GM12873 (cell line): ENCODE data around the gene ABLIM1.

ENCODE experiments used
- TF ChIP-seq, protein P1 (sequence below): IDR thresholded peaks from 2 replicates; pipeline ENCODE4 v1.5.1; 2012; ENCODE audit warnings: low read depth, mild to moderate bottlenecking, moderate library complexity, low read length, control low read depth; ENCODE audit not compliant: insufficient read depth; ENCODE audit errors: missing control alignments

The ABLIM1 gene

DNA sequence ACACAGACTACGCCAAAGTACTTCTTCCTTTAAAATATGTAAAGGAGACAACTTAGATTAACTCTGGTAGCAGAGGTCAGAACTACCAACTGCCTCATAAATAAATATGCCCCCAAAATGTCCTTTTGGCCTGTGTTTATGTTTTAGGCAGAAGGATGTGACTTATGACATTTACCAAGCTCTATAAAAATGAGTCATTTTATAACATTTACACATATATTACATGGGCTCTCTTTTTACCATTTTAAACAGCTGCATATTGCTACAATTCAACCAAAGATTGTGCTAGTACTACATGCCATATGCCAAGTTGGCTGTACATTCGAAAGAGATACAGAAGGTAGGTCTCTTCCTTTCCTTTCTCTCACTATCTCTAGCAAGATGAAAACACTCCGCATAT is 12.4 kb downstream of the ABLIM1 start:
- TF ChIP-seq, protein P1, sequence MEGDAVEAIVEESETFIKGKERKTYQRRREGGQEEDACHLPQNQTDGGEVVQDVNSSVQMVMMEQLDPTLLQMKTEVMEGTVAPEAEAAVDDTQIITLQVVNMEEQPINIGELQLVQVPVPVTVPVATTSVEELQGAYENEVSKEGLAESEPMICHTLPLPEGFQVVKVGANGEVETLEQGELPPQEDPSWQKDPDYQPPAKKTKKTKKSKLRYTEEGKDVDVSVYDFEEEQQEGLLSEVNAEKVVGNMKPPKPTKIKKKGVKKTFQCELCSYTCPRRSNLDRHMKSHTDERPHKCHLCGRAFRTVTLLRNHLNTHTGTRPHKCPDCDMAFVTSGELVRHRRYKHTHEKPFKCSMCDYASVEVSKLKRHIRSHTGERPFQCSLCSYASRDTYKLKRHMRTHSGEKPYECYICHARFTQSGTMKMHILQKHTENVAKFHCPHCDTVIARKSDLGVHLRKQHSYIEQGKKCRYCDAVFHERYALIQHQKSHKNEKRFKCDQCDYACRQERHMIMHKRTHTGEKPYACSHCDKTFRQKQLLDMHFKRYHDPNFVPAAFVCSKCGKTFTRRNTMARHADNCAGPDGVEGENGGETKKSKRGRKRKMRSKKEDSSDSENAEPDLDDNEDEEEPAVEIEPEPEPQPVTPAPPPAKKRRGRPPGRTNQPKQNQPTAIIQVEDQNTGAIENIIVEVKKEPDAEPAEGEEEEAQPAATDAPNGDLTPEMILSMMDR = no peak

DNA sequence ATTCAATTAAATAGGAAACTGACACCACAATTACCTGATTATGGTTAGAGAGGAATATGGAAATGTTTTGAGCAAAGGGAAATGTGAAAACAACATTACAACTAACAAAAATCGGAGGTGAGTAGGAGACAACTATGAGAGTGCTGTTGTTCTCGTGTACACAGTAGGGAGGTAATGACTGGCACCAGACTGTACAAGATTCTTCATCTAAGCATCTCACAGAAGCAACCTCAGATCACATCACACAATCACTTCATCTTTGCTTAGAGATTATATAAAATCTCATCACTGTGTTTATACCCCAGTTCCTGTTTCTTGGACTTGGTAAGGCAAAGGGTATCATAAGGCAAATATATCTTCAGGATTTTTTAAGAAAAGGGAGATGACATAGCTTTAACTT is 14.9 kb downstream of the ABLIM1 start:
- TF ChIP-seq, protein P1 = no peak

DNA sequence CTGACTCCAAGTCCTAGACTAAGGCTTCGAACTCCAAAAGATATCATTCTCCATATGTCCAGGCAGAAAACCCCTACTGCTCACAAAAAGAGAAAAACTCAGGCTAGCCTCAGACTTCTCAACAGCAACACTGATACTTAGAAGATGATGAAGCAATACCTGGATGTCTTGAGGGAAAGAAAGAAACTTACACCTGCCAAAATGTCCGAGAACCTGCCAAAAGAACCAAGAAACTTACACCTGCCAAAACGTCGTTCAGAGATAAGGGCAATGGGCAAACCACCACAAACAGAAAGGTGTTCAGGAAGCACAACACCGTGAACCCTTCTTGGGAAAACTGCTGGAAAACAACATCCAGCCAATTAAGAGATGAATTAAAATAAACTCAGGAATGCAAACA is 15.3 kb downstream of the ABLIM1 start:
- TF ChIP-seq, protein P1 = no peak

DNA sequence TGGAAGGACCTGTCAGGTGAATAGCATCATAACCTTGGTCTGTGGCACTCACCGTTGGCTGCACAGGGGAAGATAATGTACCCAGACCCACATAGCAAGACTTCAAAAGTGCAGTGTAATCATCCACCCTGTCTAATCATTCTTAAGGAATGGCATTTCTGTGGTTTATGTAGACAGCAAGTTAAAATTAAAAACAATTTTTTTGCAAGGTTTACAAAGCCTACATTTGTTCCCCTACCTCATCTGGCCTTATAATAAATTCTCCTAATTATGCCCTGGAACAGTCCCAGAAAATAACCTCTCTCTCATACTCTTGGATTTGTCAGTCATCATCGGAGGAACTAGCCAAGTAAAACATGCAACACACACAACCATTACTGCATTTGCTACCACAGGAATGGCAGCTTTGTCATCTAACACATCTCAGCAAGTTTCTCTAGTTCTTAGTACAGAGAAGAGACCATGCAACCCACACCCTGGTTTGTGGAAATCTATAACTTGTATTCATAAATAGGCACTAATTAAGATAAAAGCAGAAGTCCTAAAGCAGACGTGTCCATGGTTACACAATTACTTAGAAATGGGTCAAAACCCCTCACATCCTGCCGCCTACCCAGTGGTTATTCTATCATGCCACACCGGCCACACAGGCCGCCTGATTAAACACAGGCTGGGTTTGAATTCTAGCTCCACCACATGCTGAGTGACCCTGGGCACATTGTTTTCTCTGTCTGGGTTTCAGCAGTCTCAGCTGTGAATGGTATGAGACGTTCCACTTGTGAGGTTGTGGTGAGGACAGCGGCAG is 19.1 kb downstream of the ABLIM1 start:
- TF ChIP-seq, protein P1 = no peak

DNA sequence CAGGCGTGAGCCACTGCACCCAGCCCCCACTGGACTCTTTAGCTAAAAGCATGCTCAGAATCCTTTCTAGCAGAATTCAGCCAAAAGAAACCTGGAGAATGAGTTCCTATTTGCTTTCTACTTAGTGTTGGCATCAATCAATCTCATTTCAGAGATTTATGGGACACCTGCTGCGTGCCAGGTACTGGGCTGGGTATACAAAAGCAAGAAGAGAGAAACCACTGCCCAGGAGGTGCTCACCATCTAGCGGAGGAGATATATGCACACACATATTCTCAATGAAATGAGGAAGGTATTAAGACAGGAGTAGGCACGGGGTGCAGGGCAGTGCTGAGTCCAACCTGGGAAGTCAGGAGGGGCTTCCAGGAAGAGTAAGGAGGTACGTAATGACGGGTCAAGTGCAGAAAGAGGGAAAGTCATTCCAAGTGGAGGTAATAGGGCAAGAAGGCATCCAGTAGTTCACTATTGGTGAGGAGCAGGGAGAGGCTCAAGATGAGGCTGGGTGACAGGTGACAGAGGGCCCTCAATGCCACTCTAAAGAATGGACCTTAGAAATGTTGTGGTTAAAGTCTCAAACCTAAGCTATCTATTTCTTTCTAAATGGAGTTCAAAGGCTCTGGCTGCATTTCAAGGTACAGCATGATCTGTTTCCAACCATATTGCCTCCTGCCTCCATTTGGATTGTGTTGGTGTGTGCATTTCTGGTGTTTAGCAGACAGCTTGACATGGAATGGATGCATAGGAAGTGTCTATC is 22.1 kb downstream of the ABLIM1 start:
- TF ChIP-seq, protein P1 = no peak

DNA sequence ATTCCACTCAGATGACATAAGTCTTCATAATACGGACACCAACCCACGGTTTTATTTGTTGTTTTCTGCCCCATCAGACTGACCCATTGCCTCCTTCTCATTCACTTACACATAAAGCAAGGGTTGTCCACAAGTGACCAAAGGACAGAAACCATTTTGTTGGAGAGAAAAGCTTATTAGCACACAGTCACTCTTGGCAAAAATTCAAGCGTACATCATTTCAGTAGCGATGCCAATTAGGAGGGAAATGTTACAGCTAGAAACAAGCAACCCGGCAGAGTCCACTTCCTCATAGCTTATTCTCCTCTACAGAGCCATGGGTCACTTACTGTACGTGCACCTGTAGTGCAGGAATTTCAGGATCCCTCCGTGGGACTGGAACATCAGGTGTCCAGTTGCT is 23.0 kb downstream of the ABLIM1 start:
- TF ChIP-seq, protein P1 = no peak

DNA sequence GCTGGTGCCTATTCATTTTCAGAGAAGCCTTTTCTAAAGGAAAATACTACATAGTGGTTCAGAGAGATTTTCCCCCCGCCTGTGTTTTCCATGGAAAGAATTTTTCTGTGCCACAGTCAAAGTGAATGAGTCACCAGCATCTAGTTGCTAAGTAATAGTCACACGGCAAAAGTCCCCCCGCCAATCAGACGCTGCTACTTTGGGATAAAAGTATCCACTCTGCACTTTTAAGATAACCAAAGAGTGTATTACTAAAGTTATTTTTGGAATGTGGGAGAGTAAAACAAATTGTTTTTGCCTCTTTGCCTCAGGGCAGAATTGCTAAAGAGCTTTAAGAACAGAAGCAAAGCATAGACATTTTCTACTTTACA is 23.5 kb downstream of the ABLIM1 start:
- TF ChIP-seq, protein P1 = no peak
